Natural killer cell (primary cell): ENCODE measurements around the gene ANKLE1. TPM values are rescaled to one million over a fixed set of nuclear protein-coding genes. Genes with fewer than 3 reads are reported as not detected.

Experiments
- ATAC-seq, 3 donors: fragments of 150-1000 bp in 2 of 3; fragments of 200-7000 bp in 1 of 3; cut with Tn5 transposase; 1 replicate in 1 of 3; 2 replicates in 2 of 3; pipeline ENCODE4 v1.10.0; 2021; ENCODE audit warnings: mild to moderate bottlenecking in 2 of 3, moderate library complexity in 2 of 3
- DNase-seq, 2 donors: peaks; one replicate each; pipeline versions ENCODE4 v3.0.0 to v3.0.0-alpha.2; 2013 to 2021; ENCODE audit warnings: mixed read lengths in 1 of 2
- H3K27ac ChIP-seq: one replicate; pipeline ENCODE4 v1.5.1; 2013; ENCODE audit warnings: mild to moderate bottlenecking, low read length
- H3K27me3 ChIP-seq: one replicate; pipeline ENCODE4 v1.6.1; 2013; ENCODE audit warnings: low read length; ENCODE audit not compliant: control insufficient read depth, insufficient read depth
- H3K36me3 ChIP-seq: one replicate; pipeline ENCODE4 v1.6.1; 2013; ENCODE audit warnings: low read length; ENCODE audit not compliant: control insufficient read depth, insufficient read depth
- H3K4me1 ChIP-seq: one replicate; pipeline ENCODE4 v1.6.1; 2013; ENCODE audit warnings: low read length; ENCODE audit not compliant: control insufficient read depth, insufficient read depth
- H3K4me3 ChIP-seq: one replicate; pipeline ENCODE4 v1.5.1; 2013; ENCODE audit warnings: low read length
- H3K9me3 ChIP-seq: one replicate; pipeline ENCODE4 v1.6.1; 2013; ENCODE audit warnings: low read length; ENCODE audit not compliant: control insufficient read depth, insufficient read depth
- H3K27ac Mint-ChIP-seq, 2 donors: one replicate each; pipeline ENCODE4 v1.8.0; 2022; ENCODE audit warnings: mild to moderate bottlenecking in 2 of 2, mixed read lengths in 2 of 2, moderate library complexity in 1 of 2
- H3K27me3 Mint-ChIP-seq, 2 donors: one replicate each; pipeline ENCODE4 v1.8.0; 2022; ENCODE audit warnings: low read depth in 2 of 2, mixed read lengths in 2 of 2
- H3K36me3 Mint-ChIP-seq: one replicate; pipeline ENCODE4 v1.8.0; 2022; ENCODE audit warnings: mixed read lengths
- H3K4me1 Mint-ChIP-seq, 2 donors: one replicate each; pipeline ENCODE4 v1.8.0; 2022; ENCODE audit warnings: mixed read lengths in 2 of 2
- H3K4me3 Mint-ChIP-seq: one replicate; pipeline ENCODE4 v1.8.0; 2022; ENCODE audit warnings: mild to moderate bottlenecking, moderate library complexity, mixed read lengths
- H3K9me3 Mint-ChIP-seq, 2 donors: one replicate each; pipeline ENCODE4 v1.8.0; 2022; ENCODE audit warnings: mixed read lengths in 2 of 2
- CTCF ChIP-seq: fragments of 200-600 bp; IDR thresholded peaks from one replicate; pipeline ENCODE4 v1.8.0; 2022; ENCODE audit warnings: antibody characterized with exemption
- WGBS: methylation state at CpG from one replicate; pipeline ENCODE4 v1.1.7; 2013; ENCODE audit warnings: missing lambda C conversion rate; ENCODE audit not compliant: insufficient coverage; 5-methylcytosine and 5-hydroxymethylcytosine counted together
- intact Hi-C: fragments of 100-400 bp; cut with micrococcal nuclease; formaldehyde crosslinking; loops from one replicate; pipeline ENCODE4 v1.14.2; 2022
- total RNA-seq, 4 donors: library from RNA; stranded (reverse); fragments of 120-200 nt in 1 of 4; gene quantifications; one replicate each; pipeline versions ENCODE4 v1.2.3 to v1.2.4, GENCODE V29; 2013 to 2022

The ANKLE1 gene
- total RNA-seq, 3 donors from 2014 or later (not counting 1 experiment from before 2014, with no cell fraction given), result 1.3 to 3.6 (median 2.0) TPM

- Histone ChIP-seq H3K27ac (peak overlapping the region; percentile 58), H3K36me3 (no peaks in the 10 kb centered on the region), H3K9me3 (no peaks in the 10 kb centered on the region), H3K4me3 (peak overlapping the region; percentile 55), H3K4me1 (peaks cover 56% of the 10 kb centered on the region), H3K27me3 (no peaks in the 10 kb centered on the region)
- Mint-ChIP-seq H3K4me1 (peaks cover 35 to 52% of the 10 kb centered on the region in 2 donors), H3K9me3 (no peaks in the 10 kb centered on the region), H3K27me3 (no peaks in the 10 kb centered on the region), H3K27ac (peak overlapping the region; percentile 81 to 89), H3K4me3 (peak overlapping the region; percentile 82), H3K36me3 (no peaks in the 10 kb centered on the region)
- intact Hi-C loops, result no loop called here
- no peak for TF ChIP-seq CTCF
- ATAC-seq (no peak), DNase-seq (no peak)
- WGBS, result 13% methylated on average over 28 of the region's 28 CpGs
These were observed 24.6 kb downstream of the ANKLE1 start for GRCh38 chr19:17306285-17306714.

- DNase-seq (no peak), ATAC-seq (no peak)
- Histone ChIP-seq H3K27me3 (no peaks in the 10 kb centered on the region), H3K36me3 (no peaks in the 10 kb centered on the region), H3K9me3 (no peaks in the 10 kb centered on the region), H3K4me3 (no peak overlapping the region), H3K27ac (no peak overlapping the region), H3K4me1 (peaks cover 45% of the 10 kb centered on the region)
- Mint-ChIP-seq H3K4me3 (peak overlapping the region; percentile 40), H3K27me3 (no peaks in the 10 kb centered on the region), H3K27ac (peak overlapping the region in 1 of 2 donors; percentile 27), H3K36me3 (no peaks in the 10 kb centered on the region), H3K9me3 (no peaks in the 10 kb centered on the region), H3K4me1 (peaks cover 35 to 55% of the 10 kb centered on the region in 2 donors)
- intact Hi-C loops, result no loop called here
- 94% methylated on average over 8 of the region's 8 CpGs for WGBS
- TF ChIP-seq CTCF, result no peak
These were observed 26.2 kb downstream of the ANKLE1 start for GRCh38 chr19:17307876-17308377.

GRCh38 chr19:17309198-17309964 is 27.7 kb downstream of the ANKLE1 start, which contains the start of gene DDA1:
TSS of gene DDA1 (plus strand) at chr19:17309563. CDS start at chr19:17309655, 92 bp downstream.
- peak; percentile 95 to 100 for DNase-seq
- TF ChIP-seq CTCF, result no peak
- Mint-ChIP-seq H3K36me3 (no peaks in the 10 kb centered on the region), H3K27me3 (no peaks in the 10 kb centered on the region), H3K9me3 (no peaks in the 10 kb centered on the region), H3K4me3 (peak within 1 kb of the TSS; percentile 99), H3K4me1 (peaks cover 28 to 46% of the 10 kb centered on the region in 2 donors), H3K27ac (peak within 1 kb of the TSS; percentile 92 to 93)
- Histone ChIP-seq H3K9me3 (no peaks in the 10 kb centered on the region), H3K27me3 (no peaks in the 10 kb centered on the region), H3K4me3 (peak within 1 kb of the TSS; percentile 76), H3K27ac (peak within 1 kb of the TSS; percentile 61), H3K36me3 (peaks cover 7% of the 10 kb centered on the region), H3K4me1 (peaks cover 37% of the 10 kb centered on the region)
- ATAC-seq, result peak; percentile 80 to 92 (median 83)
- intact Hi-C loops, result loop anchor here (1.0 kb wide), 1 partner anchor 28 kb away; the partner anchor contains the start of gene GTPBP3
- under 1% methylated on average over 46 of the region's 46 CpGs for WGBS
